Neutrophil (primary cell): ENCODE data around the gene GAREM1.

Experiments
- H3K27ac ChIP-seq: fragments of 200-600 bp; sonication (generic); 2 replicates; pipeline ENCODE4 v1.5.1; 2016; ENCODE audit warnings: mild to moderate bottlenecking, moderate library complexity
- H3K27me3 ChIP-seq: fragments of 200-600 bp; sonication (generic); 2 replicates; pipeline ENCODE4 v1.6.0; 2016; ENCODE audit warnings: mild to moderate bottlenecking
- H3K36me3 ChIP-seq: fragments of 200-600 bp; sonication (generic); 2 replicates; pipeline ENCODE4 v1.5.1; 2017
- H3K4me1 ChIP-seq, 2 experiments: fragments of 200-600 bp in 1 of 2; sonication (generic) in 1 of 2; 1 replicate in 1 of 2; 2 replicates in 1 of 2; pipeline versions ENCODE4 v1.5.1 to v1.6.1; 2013 to 2016; ENCODE audit warnings: low read depth in 1 of 2, low read length in 1 of 2, mild to moderate bottlenecking in 1 of 2, moderate library complexity in 1 of 2; ENCODE audit not compliant: control insufficient read depth in 1 of 2, insufficient read depth in 1 of 2
- H3K4me3 ChIP-seq, 2 experiments: fragments of 200-600 bp in 1 of 2; sonication (generic) in 1 of 2; 1 replicate in 1 of 2; 2 replicates in 1 of 2; pipeline ENCODE4 v1.5.1; 2013 to 2016; ENCODE audit warnings: low read depth in 1 of 2, low read length in 1 of 2, mild to moderate bottlenecking in 1 of 2, moderate library complexity in 1 of 2
- H3K9me3 ChIP-seq: fragments of 200-600 bp; sonication (generic); 2 replicates; pipeline ENCODE4 v1.5.1; 2016
- CTCF ChIP-seq: fragments of 200-600 bp; sonication (generic); IDR thresholded peaks from 2 replicates; pipeline ENCODE4 v1.5.1; 2016; ENCODE audit warnings: antibody characterized with exemption

GAREM1 gene

GRCh38 chr18:32383050-32383819 is 87.4 kb downstream of the GAREM1 start:
- no peaks in the 10 kb centered on the region for H3K36me3 ChIP-seq
- H3K4me1 ChIP-seq: no peaks in the 10 kb centered on the region
- H3K27ac ChIP-seq: no peak overlapping the region
- H3K4me3 ChIP-seq: no peak overlapping the region
- H3K9me3 ChIP-seq: no peaks in the 10 kb centered on the region
- H3K27me3 ChIP-seq: no peaks in the 10 kb centered on the region
- no peak for TF ChIP-seq CTCF

DNA sequence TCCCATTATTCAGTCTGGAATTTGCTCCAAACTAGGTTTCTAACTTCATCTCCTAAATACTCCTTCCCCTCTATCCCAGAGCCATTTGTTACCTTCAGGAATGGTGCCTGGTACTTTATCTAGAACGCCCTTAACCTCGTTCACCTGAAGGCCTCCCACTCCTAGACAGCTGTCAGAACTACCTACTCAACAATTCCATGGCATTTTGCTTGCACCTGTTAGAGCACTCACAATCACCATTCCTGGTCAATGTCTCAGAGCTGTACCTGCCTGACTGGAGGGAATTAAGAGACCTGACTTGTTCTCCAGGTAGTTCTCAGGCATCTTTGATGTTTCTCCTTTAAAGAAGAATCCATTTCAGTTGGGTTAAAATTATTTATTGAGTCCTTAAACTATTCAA is 88.9 kb downstream of the GAREM1 start:
- Histone ChIP-seq H3K9me3 (no peaks in the 10 kb centered on the region), H3K4me3 (no peak overlapping the region), H3K4me1 (no peaks in the 10 kb centered on the region), H3K27me3 (no peaks in the 10 kb centered on the region), H3K27ac (no peak overlapping the region), H3K36me3 (no peaks in the 10 kb centered on the region)
- TF ChIP-seq CTCF: no peak

GRCh38 chr18:32380559-32380958 is 90.1 kb downstream of the GAREM1 start:
- Histone ChIP-seq H3K9me3 (no peaks in the 10 kb centered on the region), H3K36me3 (no peaks in the 10 kb centered on the region), H3K27ac (no peak overlapping the region), H3K4me1 (no peaks in the 10 kb centered on the region), H3K27me3 (no peaks in the 10 kb centered on the region), H3K4me3 (no peak overlapping the region)
- no peak for TF ChIP-seq CTCF

DNA sequence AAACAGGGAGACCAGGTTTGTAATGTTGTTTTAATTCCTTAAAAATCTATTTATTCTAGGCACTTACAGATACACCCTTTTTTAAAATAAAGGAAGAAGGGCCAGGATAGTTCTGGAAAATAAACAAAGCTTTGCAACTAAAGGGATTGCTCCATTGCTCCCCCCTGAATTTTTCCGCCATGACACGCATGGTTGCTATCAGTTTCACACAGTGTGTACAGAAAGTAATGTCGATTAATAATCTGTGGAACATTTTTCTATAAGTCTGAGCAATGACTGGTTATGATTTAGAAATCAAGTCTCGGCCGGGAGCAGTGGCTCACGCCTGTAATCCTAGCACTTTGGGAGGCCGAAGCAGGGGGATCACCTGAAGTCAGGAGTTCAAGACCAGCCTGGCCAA is 90.8 kb downstream of the GAREM1 start:
- H3K9me3 ChIP-seq: no peaks in the 10 kb centered on the region
- H3K36me3 ChIP-seq: no peaks in the 10 kb centered on the region
- H3K27me3 ChIP-seq: no peaks in the 10 kb centered on the region
- no peak overlapping the region for H3K4me3 ChIP-seq
- no peaks in the 10 kb centered on the region for H3K4me1 ChIP-seq
- no peak for TF ChIP-seq CTCF
- no peak overlapping the region for H3K27ac ChIP-seq

DNA sequence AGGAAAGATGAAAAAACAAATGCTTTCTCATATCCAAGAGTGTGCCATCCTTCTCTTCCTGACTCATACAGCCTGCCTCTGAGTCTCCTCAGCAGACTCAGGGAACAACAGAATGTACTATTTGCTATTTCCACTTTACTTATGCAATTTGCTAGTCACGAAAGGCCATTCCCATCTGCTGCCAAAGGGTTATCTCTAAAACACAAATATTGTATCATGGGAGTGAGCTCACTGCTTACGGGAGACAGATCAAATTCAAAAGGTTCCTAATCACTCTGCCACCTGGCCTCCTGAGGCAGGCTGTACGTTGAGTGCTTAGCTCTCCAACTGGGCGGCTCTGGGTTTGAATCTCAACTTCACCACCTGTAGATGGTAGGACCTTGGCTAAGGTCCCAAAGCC is 92.0 kb downstream of the GAREM1 start:
- no peaks in the 10 kb centered on the region for H3K9me3 ChIP-seq
- H3K27ac ChIP-seq: no peak overlapping the region
- no peaks in the 10 kb centered on the region for H3K27me3 ChIP-seq

More for the DNA sequence above, 92.0 kb downstream of the GAREM1 start:
- Histone ChIP-seq H3K36me3 (no peaks in the 10 kb centered on the region), H3K4me3 (no peak overlapping the region), H3K4me1 (no peaks in the 10 kb centered on the region)
- TF ChIP-seq CTCF: no peak
